GM21619 (cell line): ENCODE results near the gene ABCG2.
"Not testable (repeated sequence)": the region's sequence is repeated elsewhere in the genome, so short reads cannot be mapped to it uniquely, and the experiment has no call there.

Experiments
- ATAC-seq: cut with Tn5 transposase; IDR thresholded peaks from one replicate; pipeline ENCODE4 v1.9.1; 2021; ENCODE audit not compliant: unreplicated experiment

ABCG2 gene

GRCh38 chr4:88119943-88120342, 38.5 kb downstream of the ABCG2 start:
- no peak for ATAC-seq

- ATAC-seq = no peak
Measured at GRCh38 chr4:88115587-88115986, 42.9 kb downstream of the ABCG2 start.

GRCh38 chr4:88112856-88113255, 45.6 kb downstream of the ABCG2 start:
- no peak for ATAC-seq

- no peak for ATAC-seq
Measured at GRCh38 chr4:88110826-88111225, 47.6 kb downstream of the ABCG2 start.

- ATAC-seq = no peak
Measured at GRCh38 chr4:88109123-88109881, 49.1 kb downstream of the ABCG2 start.

- ATAC-seq = no peak
Measured at GRCh38 chr4:88108747-88109122, 49.7 kb downstream of the ABCG2 start.

- not testable (repeated sequence) for ATAC-seq
Measured at GRCh38 chr4:88108108-88108465, 50.4 kb downstream of the ABCG2 start.

GRCh38 chr4:88107406-88108107, 50.9 kb downstream of the ABCG2 start:
- ATAC-seq = no peak

- ATAC-seq = no peak
Measured at GRCh38 chr4:88106205-88106604, 52.2 kb downstream of the ABCG2 start.

- ATAC-seq = no peak
Measured at GRCh38 chr4:88104902-88105610, 53.4 kb downstream of the ABCG2 start.

GRCh38 chr4:88102026-88102425, 56.4 kb downstream of the ABCG2 start:
- ATAC-seq = no peak

- no peak for ATAC-seq
Measured at GRCh38 chr4:88101165-88101564, 57.3 kb downstream of the ABCG2 start.

GRCh38 chr4:88098993-88099752, 59.3 kb downstream of the ABCG2 start:
- ATAC-seq = no peak

GRCh38 chr4:88097781-88098180, 60.7 kb downstream of the ABCG2 start:
- no peak for ATAC-seq

GRCh38 chr4:88097301-88097700, 61.1 kb downstream of the ABCG2 start:
- no peak for ATAC-seq

GRCh38 chr4:88093874-88094273, 64.6 kb downstream of the ABCG2 start:
- no peak for ATAC-seq

- no peak for ATAC-seq
Measured at GRCh38 chr4:88091378-88091777, 67.1 kb downstream of the ABCG2 start.

GRCh38 chr4:88090898-88091297, 67.5 kb downstream of the ABCG2 start:
- no peak for ATAC-seq

GRCh38 chr4:88087004-88087403, 71.4 kb downstream of the ABCG2 start:
- no peak for ATAC-seq

GRCh38 chr4:88080626-88081025, 77.8 kb downstream of the ABCG2 start:
- ATAC-seq = no peak

GRCh38 chr4:88078579-88078978, 79.9 kb downstream of the ABCG2 start:
- no peak for ATAC-seq
